Breast epithelium (tissue), 4 donors: ENCODE data around the gene WWC1. TPM values are rescaled to one million over a fixed set of nuclear protein-coding genes. Genes with fewer than 3 reads are reported as not detected.

Source experiments
- DNase-seq, 2 donors: peaks; one replicate each; pipeline ENCODE4 v3.0.0-alpha.2; 2019; ENCODE audit warnings: low spot score in 2 of 2
- H3K27ac ChIP-seq, 2 donors: fragments of 200-600 bp; sonication (generic) in 1 of 2; one replicate each; pipeline ENCODE4 v1.5.1; 2016 to 2019; ENCODE audit warnings: mild to moderate bottlenecking in 1 of 2
- H3K27me3 ChIP-seq, 2 donors: fragments of 200-600 bp; sonication (generic) in 1 of 2; one replicate each; pipeline versions ENCODE4 v1.5.1 to v1.6.0; 2017 to 2019; ENCODE audit warnings: control low read depth in 1 of 2, mild to moderate bottlenecking in 1 of 2
- H3K36me3 ChIP-seq: fragments of 200-600 bp; one replicate; pipeline ENCODE4 v1.5.1; 2019
- H3K4me1 ChIP-seq, 2 donors: fragments of 200-600 bp; sonication (generic); one replicate each; pipeline ENCODE4 v1.5.1; 2016 to 2019; ENCODE audit warnings: control low read depth in 1 of 2
- H3K4me3 ChIP-seq, 3 donors: fragments of 200-600 bp; sonication (generic); 1 replicate in 2 of 3; 2 replicates in 1 of 3; pipeline ENCODE4 v1.5.1; 2016 to 2019; ENCODE audit warnings: mild to moderate bottlenecking in 3 of 3, moderate library complexity in 2 of 3
- H3K9me3 ChIP-seq, 2 donors: fragments of 200-600 bp; sonication (generic) in 1 of 2; one replicate each; pipeline ENCODE4 v1.5.1; 2016 to 2019; ENCODE audit warnings: control low read depth in 1 of 2
- POLR2A ChIP-seq: fragments of 450-650 bp; IDR thresholded peaks from one replicate; pipeline ENCODE4 v1.6.1; 2016; ENCODE audit warnings: antibody characterized with exemption, mild to moderate bottlenecking, moderate library complexity
- POLR2AphosphoS5 ChIP-seq, 3 donors: sonication (generic); formaldehyde crosslinking; IDR thresholded peaks; one replicate each; pipeline ENCODE4 v1.6.1; 2017; ENCODE audit warnings: antibody characterized with exemption in 3 of 3
- intact Hi-C: fragments of 100-400 bp; cut with DNase I; formaldehyde crosslinking; loops from one replicate; pipeline ENCODE4 v1.15.1; 2023; ENCODE audit warnings: low total_unique reads
- total RNA-seq, 3 donors: library from RNA; depleted of rRNA; stranded (reverse); fragments of >200 nt; gene quantifications; one replicate each; pipeline ENCODE4 v1.1.0, GENCODE V29; 2016
- TF ChIP-seq, protein P1 (sequence below), 3 donors: fragments of 450-650 bp; IDR thresholded peaks; one replicate each; pipeline ENCODE4 v1.5.1; 2016 to 2017; ENCODE audit warnings: antibody characterized with exemption in 3 of 3, mild to moderate bottlenecking in 3 of 3, moderate library complexity in 3 of 3

WWC1 gene
- total RNA-seq, 3 donors from 2014 or later: 0.96 to 59.9 (median 59.6) TPM

DNA sequence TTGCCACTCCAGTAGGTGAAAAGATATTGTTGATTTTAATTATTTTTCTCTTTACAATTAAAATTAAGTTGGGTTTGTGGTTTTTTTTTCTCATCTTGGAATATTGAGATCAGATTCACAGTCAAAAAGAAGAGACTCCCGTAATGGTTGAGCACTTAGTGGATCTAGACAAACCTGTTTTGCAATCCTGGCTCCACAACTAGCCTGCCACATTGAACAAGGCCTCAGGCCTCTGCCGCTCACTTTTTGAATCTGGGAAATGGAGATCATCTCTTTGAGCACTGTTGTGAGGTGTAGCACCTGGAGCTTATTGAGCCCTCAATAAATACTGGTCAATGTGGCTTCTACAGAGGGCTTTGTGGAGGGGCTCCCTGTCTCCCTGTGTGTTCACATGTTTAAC is 157.7 kb downstream of the WWC1 start:
- H3K36me3 ChIP-seq: no peaks in the 10 kb centered on the region
- no peak overlapping the region for H3K4me3 ChIP-seq
- intact Hi-C loops: no loop called here
- DNase-seq: peak in 1 of 2 donors; percentile 57
- peak overlapping the region; percentile 36 to 51 for H3K27ac ChIP-seq
- TF ChIP-seq POLR2A: no peak
- TF ChIP-seq POLR2AphosphoS5 (IDR thresholded peaks at IDR 0.05): no peak
- TF ChIP-seq, protein P1, sequence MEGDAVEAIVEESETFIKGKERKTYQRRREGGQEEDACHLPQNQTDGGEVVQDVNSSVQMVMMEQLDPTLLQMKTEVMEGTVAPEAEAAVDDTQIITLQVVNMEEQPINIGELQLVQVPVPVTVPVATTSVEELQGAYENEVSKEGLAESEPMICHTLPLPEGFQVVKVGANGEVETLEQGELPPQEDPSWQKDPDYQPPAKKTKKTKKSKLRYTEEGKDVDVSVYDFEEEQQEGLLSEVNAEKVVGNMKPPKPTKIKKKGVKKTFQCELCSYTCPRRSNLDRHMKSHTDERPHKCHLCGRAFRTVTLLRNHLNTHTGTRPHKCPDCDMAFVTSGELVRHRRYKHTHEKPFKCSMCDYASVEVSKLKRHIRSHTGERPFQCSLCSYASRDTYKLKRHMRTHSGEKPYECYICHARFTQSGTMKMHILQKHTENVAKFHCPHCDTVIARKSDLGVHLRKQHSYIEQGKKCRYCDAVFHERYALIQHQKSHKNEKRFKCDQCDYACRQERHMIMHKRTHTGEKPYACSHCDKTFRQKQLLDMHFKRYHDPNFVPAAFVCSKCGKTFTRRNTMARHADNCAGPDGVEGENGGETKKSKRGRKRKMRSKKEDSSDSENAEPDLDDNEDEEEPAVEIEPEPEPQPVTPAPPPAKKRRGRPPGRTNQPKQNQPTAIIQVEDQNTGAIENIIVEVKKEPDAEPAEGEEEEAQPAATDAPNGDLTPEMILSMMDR (IDR thresholded peaks at IDR 0.05): no peak
- no peaks in the 10 kb centered on the region for H3K27me3 ChIP-seq
- no peaks in the 10 kb centered on the region for H3K9me3 ChIP-seq
- H3K4me1 ChIP-seq: no peaks in the 10 kb centered on the region

DNA sequence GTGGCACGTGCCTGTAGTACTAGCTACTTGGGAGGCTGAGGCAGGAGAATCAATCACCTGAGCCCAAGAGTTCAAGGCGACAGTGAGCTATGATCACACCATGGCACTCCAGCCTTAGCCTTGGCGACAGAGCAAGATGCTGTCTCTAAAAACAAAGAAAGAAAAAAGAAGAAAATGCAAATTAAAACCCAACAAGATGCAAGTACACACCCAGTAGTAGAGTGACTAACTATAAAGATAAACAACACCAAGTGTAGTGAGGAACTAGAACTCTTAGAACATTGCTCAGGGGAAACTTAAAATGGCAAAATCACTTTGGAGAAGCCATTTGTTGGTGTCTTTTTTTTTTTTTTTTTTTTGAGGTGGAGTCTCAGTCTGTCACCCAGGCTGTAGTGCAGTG is 160.1 kb downstream of the WWC1 start:
- no peaks in the 10 kb centered on the region for H3K36me3 ChIP-seq
- H3K4me3 ChIP-seq: no peak overlapping the region
- intact Hi-C loops: no loop called here
- no peak overlapping the region for H3K27ac ChIP-seq
- TF ChIP-seq, protein P1 (IDR thresholded peaks at IDR 0.05): no peak
- no peak for TF ChIP-seq POLR2A
- no peak for TF ChIP-seq POLR2AphosphoS5 (IDR thresholded peaks at IDR 0.05)
- DNase-seq: no peak
- H3K27me3 ChIP-seq: no peaks in the 10 kb centered on the region
- no peaks in the 10 kb centered on the region for H3K4me1 ChIP-seq
- H3K9me3 ChIP-seq: no peaks in the 10 kb centered on the region

DNA sequence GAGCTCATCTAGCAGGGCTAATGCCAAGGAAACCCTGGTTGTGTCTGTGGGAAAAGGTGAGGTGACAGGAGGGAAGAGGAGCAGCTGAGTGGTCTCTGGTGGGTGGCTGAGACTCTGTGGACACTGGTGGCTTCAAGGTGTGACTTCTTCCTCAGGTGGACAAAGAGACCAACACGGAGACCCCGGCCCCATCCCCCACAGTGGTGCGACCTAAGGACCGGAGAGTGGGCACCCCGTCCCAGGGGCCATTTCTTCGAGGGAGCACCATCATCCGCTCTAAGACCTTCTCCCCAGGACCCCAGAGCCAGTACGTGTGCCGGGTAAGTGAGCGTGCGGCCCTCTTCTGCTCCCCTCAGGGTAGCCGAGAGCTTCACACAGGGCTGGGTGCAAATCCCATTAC is 163.8 kb downstream of the WWC1 start:
- no peaks in the 10 kb centered on the region for H3K27me3 ChIP-seq
- H3K27ac ChIP-seq: no peak overlapping the region
- TF ChIP-seq POLR2AphosphoS5 (IDR thresholded peaks at IDR 0.05) (no peak), POLR2A (no peak)
- TF ChIP-seq, protein P1 (IDR thresholded peaks at IDR 0.05): no peak
- DNase-seq: no peak
- no peaks in the 10 kb centered on the region for H3K4me1 ChIP-seq
- H3K9me3 ChIP-seq: no peaks in the 10 kb centered on the region
- H3K36me3 ChIP-seq: no peaks in the 10 kb centered on the region
- intact Hi-C loops: no loop called here
- H3K4me3 ChIP-seq: no peak overlapping the region

DNA sequence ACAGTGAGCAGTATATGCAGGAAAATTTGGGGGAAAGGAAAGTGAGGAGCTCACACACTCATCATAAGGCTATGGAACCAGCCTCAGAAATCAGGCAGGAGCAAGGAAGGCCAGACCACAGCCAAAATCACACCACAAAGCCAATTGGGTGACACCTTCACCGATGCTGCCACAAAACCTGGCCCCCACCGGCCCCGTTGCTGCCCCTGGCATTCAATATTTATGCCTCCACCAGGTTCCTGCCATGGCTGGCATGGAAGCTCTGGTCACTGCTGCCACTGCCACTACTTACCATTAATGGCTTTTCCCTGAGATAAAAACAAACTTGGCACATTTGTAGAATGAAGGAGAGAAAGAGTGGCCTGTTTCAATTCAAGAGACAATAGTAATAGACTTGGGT is 166.1 kb downstream of the WWC1 start:
- no peaks in the 10 kb centered on the region for H3K36me3 ChIP-seq
- no peaks in the 10 kb centered on the region for H3K9me3 ChIP-seq
- no peak overlapping the region for H3K4me3 ChIP-seq
- no peak overlapping the region for H3K27ac ChIP-seq
- intact Hi-C loops: no loop called here
- H3K27me3 ChIP-seq: no peaks in the 10 kb centered on the region
- DNase-seq: no peak
- no peak for TF ChIP-seq POLR2A
- TF ChIP-seq POLR2AphosphoS5 (IDR thresholded peaks at IDR 0.05): no peak
- TF ChIP-seq, protein P1 (IDR thresholded peaks at IDR 0.05): no peak
- H3K4me1 ChIP-seq: no peaks in the 10 kb centered on the region

DNA sequence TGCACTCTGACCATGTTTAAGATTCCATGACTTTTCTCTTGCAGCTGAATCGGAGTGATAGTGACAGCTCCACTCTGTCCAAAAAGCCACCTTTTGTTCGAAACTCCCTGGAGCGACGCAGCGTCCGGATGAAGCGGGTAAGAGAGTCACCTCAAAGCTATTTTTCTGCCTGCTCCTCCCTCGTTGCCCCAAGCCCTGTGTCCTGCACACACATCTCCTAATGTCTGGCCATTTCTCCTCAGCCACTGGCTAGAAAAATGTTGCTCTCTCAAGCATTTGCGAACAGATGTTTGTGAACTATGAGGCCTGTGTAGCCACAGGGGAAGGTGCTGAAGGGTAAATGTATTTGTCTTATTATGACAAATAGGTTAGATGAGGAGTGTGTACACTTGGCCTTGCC is 169.2 kb downstream of the WWC1 start:
- Histone ChIP-seq H3K9me3 (no peaks in the 10 kb centered on the region), H3K27ac (no peak overlapping the region), H3K27me3 (no peaks in the 10 kb centered on the region), H3K4me1 (no peaks in the 10 kb centered on the region), H3K4me3 (no peak overlapping the region), H3K36me3 (no peaks in the 10 kb centered on the region)
- TF ChIP-seq POLR2AphosphoS5 (IDR thresholded peaks at IDR 0.05) (no peak), POLR2A (no peak)
- TF ChIP-seq, protein P1 (IDR thresholded peaks at IDR 0.05): no peak
- no peak for DNase-seq
- intact Hi-C loops: no loop called here
